Glomerular visceral epithelial cell (primary cell): Measurements from ENCODE around the gene FAAP100.
"Not testable (repeated sequence)": the region's sequence is repeated elsewhere in the genome, so short reads cannot be mapped to it uniquely, and the experiment has no call there.

Experiments used
- DNase-seq: peaks from one replicate; pipeline ENCODE4 v3.0.0-alpha.2; 2016; ENCODE audit errors: extremely low spot score

Gene FAAP100

GRCh38 chr17:81552244-81553017 is at the start of gene FAAP100:
Gene FAAP100 (minus strand): TSS chr17:81552353. CDS start chr17:81552330, 23 bp downstream.
- DNase-seq = peak; percentile 83

- DNase-seq = peak; percentile 81
Measured at GRCh38 chr17:81601525-81602120, 49.5 kb upstream of the FAAP100 start.

- DNase-seq = no peak
Measured at GRCh38 chr17:81599719-81600486, 47.8 kb upstream of the FAAP100 start.

- no peak for DNase-seq
Measured at GRCh38 chr17:81593105-81593871, 41.1 kb upstream of the FAAP100 start.

GRCh38 chr17:81591971-81592370 is 39.8 kb upstream of the FAAP100 start:
- no peak for DNase-seq

GRCh38 chr17:81590121-81590520 is 38.0 kb upstream of the FAAP100 start:
- no peak for DNase-seq

GRCh38 chr17:81589612-81590011 is 37.5 kb upstream of the FAAP100 start:
- DNase-seq = no peak

GRCh38 chr17:81586096-81586495 is 33.9 kb upstream of the FAAP100 start:
- no peak for DNase-seq

- not testable (repeated sequence) for DNase-seq
Measured at GRCh38 chr17:81584771-81585170, 32.6 kb upstream of the FAAP100 start.

GRCh38 chr17:81583589-81584342 is 31.6 kb upstream of the FAAP100 start:
- no peak for DNase-seq

GRCh38 chr17:81582749-81583148 is 30.6 kb upstream of the FAAP100 start:
- no peak for DNase-seq

GRCh38 chr17:81582341-81582740 is 30.2 kb upstream of the FAAP100 start:
- DNase-seq = peak; percentile 42

- DNase-seq = no peak
Measured at GRCh38 chr17:81581758-81582157, 29.6 kb upstream of the FAAP100 start.

GRCh38 chr17:81580481-81580880 is 28.3 kb upstream of the FAAP100 start:
- no peak for DNase-seq

GRCh38 chr17:81579821-81580321 is 27.7 kb upstream of the FAAP100 start:
- DNase-seq = peak; percentile 60

- DNase-seq = no peak
Measured at GRCh38 chr17:81579298-81579697, 27.1 kb upstream of the FAAP100 start.

- no peak for DNase-seq
Measured at GRCh38 chr17:81578561-81579225, 26.5 kb upstream of the FAAP100 start.

- peak; percentile 31 for DNase-seq
Measured at GRCh38 chr17:81578038-81578441, 25.9 kb upstream of the FAAP100 start.

GRCh38 chr17:81577278-81578000 is 25.3 kb upstream of the FAAP100 start:
- DNase-seq = peak; percentile 46
